Articular chondrocyte of knee joint (primary cell): ENCODE results near the gene PIERCE2. TPM values are rescaled to one million over a fixed set of nuclear protein-coding genes. Genes with fewer than 3 reads are reported as not detected.

Source experiments
- total RNA-seq: library from RNA; depleted of rRNA; stranded (reverse); fragments of >200 nt; gene quantifications from 2 replicates; pipeline ENCODE4 v1.2.3, GENCODE V29; 2012

Gene PIERCE2
- total RNA-seq: 3.8 and 4.6 TPM in 2 replicates

GRCh38 chr15:55408012-55408928, at the start of gene PIERCE2, which contains the start of gene CCPG1:
Gene PIERCE2, plus strand, starts transcription at chr15:55408495. Its CDS starts 274 bp downstream, at chr15:55408769.
Gene CCPG1, minus strand, starts transcription at chr15:55408359. Its CDS starts 18,935 bp downstream, at chr15:55389424.

Other genes with a start within 250 kb of the PIERCE2 start
- gene RSL24D1, start 211.6 kb upstream of the PIERCE2 start, total RNA-seq: 106 and 122 TPM in 2 replicates
- 17.4 and 18.2 TPM in 2 replicates for gene RAB27A, start 118.7 kb upstream of the PIERCE2 start, total RNA-seq
- 10.8 and 17.9 TPM in 2 replicates for gene PIGBOS1, start 89.4 kb upstream of the PIERCE2 start, total RNA-seq
- 31.2 and 37.9 TPM in 2 replicates for gene PIGB, start 89.3 kb upstream of the PIERCE2 start, total RNA-seq
- 237 and 265 TPM in 2 replicates for gene CCPG1, start 136 bp upstream of the PIERCE2 start, total RNA-seq
- gene DNAAF4, start 99.7 kb downstream of the PIERCE2 start, total RNA-seq: 4.4 and 5.0 TPM in 2 replicates
- gene PYGO1, start 179.8 kb downstream of the PIERCE2 start, total RNA-seq: 20.4 and 20.5 TPM in 2 replicates